Epithelial cell of proximal tubule (primary cell): ENCODE results near the gene OR1S2. TPM values are rescaled to one million over a fixed set of nuclear protein-coding genes. Genes with fewer than 3 reads are reported as not detected.
"Not testable (repeated sequence)": the region's sequence is repeated elsewhere in the genome, so short reads cannot be mapped to it uniquely, and the experiment has no call there.

Source experiments
- DNase-seq: peaks from one replicate; pipeline ENCODE4 v3.0.0-alpha.2; 2011; ENCODE audit warnings: low read depth
- H3K4me3 ChIP-seq: 2 replicates; pipeline ENCODE4 v1.5.1; 2011; ENCODE audit warnings: low read depth, mild to moderate bottlenecking, low read length
- CTCF ChIP-seq: conservative IDR thresholded peaks from 2 replicates; pipeline ENCODE4 v1.5.1; 2012; ENCODE audit warnings: low read depth, mild to moderate bottlenecking, low read length
- total RNA-seq: library from RNA; depleted of rRNA; stranded (reverse); fragments of >200 nt; gene quantifications from 2 replicates; pipeline ENCODE4 v1.2.3, GENCODE V29; 2015

Gene OR1S2
- total RNA-seq: not detected in 2 replicates

DNA sequence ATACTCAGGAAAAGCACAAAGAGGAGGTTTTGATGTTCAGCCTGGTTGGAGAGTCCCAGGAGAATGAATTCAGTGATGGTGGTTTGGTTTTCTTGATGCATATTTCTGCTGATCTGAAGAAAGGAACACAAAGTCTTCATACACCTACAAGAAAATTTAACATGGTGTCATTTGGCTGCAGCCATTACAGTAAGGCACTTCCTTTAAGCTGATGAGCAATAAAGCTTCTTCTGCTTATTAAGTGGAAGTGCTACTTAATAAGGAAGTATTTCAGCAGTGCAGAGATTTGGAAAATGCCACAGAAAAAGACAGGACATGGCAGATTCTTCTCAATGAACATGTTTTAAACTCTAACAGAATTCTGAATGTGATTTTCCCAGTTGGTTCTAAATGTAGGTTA lies at the start of gene OR1S2:
TSS of gene OR1S2 (minus strand) at position 101 of the 400 bp plus-strand sequence. CDS start at position 101, 0 bp downstream.
- no peak for TF ChIP-seq CTCF
- DNase-seq: no peak
- H3K4me3 ChIP-seq: no peak within 1 kb of the TSS

GRCh38 chr11:58243954-58244353 lies 40.0 kb upstream of the OR1S2 start:
- no peak for DNase-seq
- no peak for TF ChIP-seq CTCF
- no peak overlapping the region for H3K4me3 ChIP-seq

DNA sequence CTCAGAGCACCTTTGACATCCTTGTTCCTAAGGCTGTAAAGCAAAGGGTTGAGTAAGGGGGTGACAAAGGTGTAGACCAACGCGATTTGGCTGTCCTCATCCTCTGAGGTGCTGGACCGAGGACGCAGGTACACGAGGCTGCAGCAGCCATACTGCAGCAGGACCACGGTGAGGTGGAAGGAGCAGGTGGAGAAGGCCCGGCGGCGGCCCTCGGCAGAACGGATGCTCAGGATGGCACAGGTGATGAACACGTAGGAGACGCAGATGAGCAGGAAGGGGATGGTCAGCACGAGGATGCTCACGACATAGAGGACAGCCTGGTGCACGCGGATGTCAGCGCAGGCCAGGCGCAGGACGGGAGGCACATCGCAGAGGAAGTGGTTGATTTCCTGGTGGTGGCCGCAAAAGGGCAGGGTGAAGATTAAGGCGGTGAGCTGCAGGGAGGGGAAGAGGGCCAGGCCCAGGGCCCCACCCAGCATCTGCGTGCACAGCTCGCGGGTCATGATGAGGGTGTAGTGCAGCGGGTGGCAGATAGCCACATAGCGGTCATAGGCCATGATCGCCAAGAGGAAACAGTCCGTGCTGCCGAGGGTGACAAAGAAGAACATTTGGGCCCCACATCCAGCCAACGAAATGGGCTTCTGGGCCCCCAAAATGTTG lies 24.1 kb upstream of the OR1S2 start:
- DNase-seq: no peak
- no peak overlapping the region for H3K4me3 ChIP-seq
- no peak for TF ChIP-seq CTCF

DNA sequence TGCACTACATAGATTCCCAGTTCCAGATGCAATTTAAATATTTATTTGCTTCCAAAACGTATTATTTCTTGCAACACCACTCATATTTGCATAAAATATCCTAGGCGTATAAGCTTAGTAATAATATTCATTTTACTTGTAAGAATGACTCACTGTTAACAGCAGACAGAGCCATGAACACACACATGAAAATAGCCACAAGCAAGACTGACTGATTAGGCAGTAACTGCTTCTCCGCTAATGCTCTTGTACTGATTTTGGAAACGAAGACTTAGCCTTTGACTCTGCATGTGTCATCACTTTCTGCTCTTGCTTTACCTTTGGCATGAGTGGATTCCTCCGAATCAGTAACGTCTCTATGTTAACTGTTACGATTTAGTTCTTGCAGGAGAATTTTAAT lies 18.8 kb upstream of the OR1S2 start:
- TF ChIP-seq CTCF: no peak
- DNase-seq: no peak
- H3K4me3 ChIP-seq: no peak overlapping the region

DNA sequence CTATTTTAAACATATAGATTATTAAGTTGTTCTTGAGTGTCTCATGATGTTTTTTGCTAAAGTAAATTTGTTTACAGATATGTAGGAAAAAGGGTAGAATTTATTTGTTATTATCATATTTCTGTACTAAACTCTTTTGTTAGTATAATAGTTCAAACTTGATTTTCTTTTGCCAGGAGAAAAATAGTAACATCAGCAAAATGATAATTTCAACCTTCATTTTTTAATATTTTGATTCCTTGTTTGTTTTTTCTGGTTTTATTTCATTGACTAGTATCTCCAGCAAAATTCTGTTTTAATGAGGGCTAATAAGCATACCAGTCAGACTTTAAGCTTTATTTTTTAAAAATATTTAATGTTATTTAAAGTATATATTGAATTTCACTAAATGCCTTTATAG lies 12.5 kb upstream of the OR1S2 start:
- DNase-seq: no peak
- H3K4me3 ChIP-seq: no peak overlapping the region
- no peak for TF ChIP-seq CTCF

- not testable (repeated sequence) for H3K4me3 ChIP-seq, DNase-seq
Measured at GRCh38 chr11:58212420-58212819, 8.5 kb upstream of the OR1S2 start, which contains the start of gene OR1S1. Gene OR1S1 (plus strand): TSS chr11:58212720.

- no peak for TF ChIP-seq CTCF
- H3K4me3 ChIP-seq: no peak overlapping the region
- no peak for DNase-seq
Measured at GRCh38 chr11:58199271-58199670, 4.7 kb downstream of the OR1S2 start.
